Middle frontal gyrus (tissue), 1 donor: ENCODE measurements around the gene PROZ.
"Not testable (repeated sequence)": the region's sequence is repeated elsewhere in the genome, so short reads cannot be mapped to it uniquely, and the experiment has no call there.

Experiments used
- DNase-seq: peaks from one replicate; pipeline ENCODE4 v3.0.0-alpha.2; 2015; ENCODE audit warnings: low spot score; ENCODE audit errors: extremely low spot score

The PROZ gene

GRCh38 chr13:113155201-113155600 lies 3.2 kb upstream of the PROZ start:
- DNase-seq = no peak

GRCh38 chr13:113155982-113156655 lies 2.3 kb upstream of the PROZ start:
- no peak for DNase-seq

GRCh38 chr13:113157206-113157928 lies 1.1 kb upstream of the PROZ start:
- DNase-seq = no peak

- no peak for DNase-seq
Measured at GRCh38 chr13:113158946-113159345, 498 bp downstream of the PROZ start.

GRCh38 chr13:113159701-113160100 lies 1.3 kb downstream of the PROZ start:
- DNase-seq = no peak

GRCh38 chr13:113160983-113161382 lies 2.5 kb downstream of the PROZ start:
- no peak for DNase-seq

- no peak for DNase-seq
Measured at GRCh38 chr13:113161433-113161832, 3.0 kb downstream of the PROZ start.

- not testable (repeated sequence) for DNase-seq
Measured at GRCh38 chr13:113161975-113162374, 3.5 kb downstream of the PROZ start.

- no peak for DNase-seq
Measured at GRCh38 chr13:113162783-113163685, 4.6 kb downstream of the PROZ start.

- DNase-seq = no peak
Measured at GRCh38 chr13:113164492-113164891, 6.0 kb downstream of the PROZ start.

GRCh38 chr13:113166266-113166665 lies 7.8 kb downstream of the PROZ start:
- no peak for DNase-seq

- no peak for DNase-seq
Measured at GRCh38 chr13:113166681-113167080, 8.2 kb downstream of the PROZ start.

GRCh38 chr13:113167155-113167554 lies 8.7 kb downstream of the PROZ start:
- DNase-seq = no peak

- DNase-seq = no peak
Measured at GRCh38 chr13:113167575-113167974, 9.1 kb downstream of the PROZ start.

- DNase-seq = no peak
Measured at GRCh38 chr13:113168211-113168610, 9.8 kb downstream of the PROZ start.

- no peak for DNase-seq
Measured at GRCh38 chr13:113169277-113170272, 11.1 kb downstream of the PROZ start.

- DNase-seq = no peak
Measured at GRCh38 chr13:113170511-113170910, 12.1 kb downstream of the PROZ start.

- DNase-seq = no peak
Measured at GRCh38 chr13:113171250-113172125, 13.0 kb downstream of the PROZ start.

GRCh38 chr13:113172419-113172926 lies 14.0 kb downstream of the PROZ start:
- DNase-seq = no peak

- DNase-seq = no peak
Measured at GRCh38 chr13:113176280-113176679, 17.8 kb downstream of the PROZ start.
